ENCODE measurements around the gene USP7. TPM values are rescaled to one million over a fixed set of nuclear protein-coding genes. Genes with fewer than 3 reads are reported as not detected.
"Not testable (repeated sequence)": the region's sequence is repeated elsewhere in the genome, so short reads cannot be mapped to it uniquely, and the experiment has no call there.

The USP7 gene
- total RNA-seq, 1 donor from 2014 or later = 27.9 TPM

DNA sequence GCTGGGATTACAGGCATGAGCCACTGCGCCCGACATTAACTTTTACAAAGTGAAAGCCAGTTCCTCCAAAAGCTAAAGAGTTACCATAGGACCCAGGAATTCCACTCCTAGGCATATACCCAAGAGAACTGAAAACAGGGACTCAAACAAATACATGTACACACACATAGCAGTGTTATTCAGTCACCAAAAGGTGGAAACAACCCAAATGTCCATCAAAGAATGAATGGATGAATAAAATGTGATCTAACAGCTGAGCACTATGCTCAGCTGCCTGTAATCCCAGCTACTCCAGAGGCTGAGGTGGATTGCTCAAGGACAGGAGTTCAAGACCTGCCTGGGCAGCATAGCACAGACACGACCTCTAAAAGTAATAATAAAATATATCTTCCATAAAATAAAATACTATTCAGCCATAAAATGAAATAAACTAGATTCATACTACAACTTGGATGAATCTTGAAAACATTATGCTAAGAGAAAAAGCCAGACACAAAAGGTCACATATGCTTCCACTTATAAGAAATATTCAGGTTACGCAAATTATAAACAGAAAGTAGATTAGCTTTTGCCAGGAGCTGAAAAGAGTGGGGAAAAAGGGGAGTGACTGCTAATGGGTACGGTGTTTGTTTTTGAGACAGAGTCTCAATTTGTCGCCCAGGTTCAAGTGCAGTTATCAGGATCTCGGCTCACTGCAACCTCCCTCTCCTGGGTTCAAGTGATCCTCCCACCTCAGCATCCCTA, 9.3 kb upstream of the USP7 start:
- DNase-seq (ENCODE audit: low spot score) = no peak

DNA sequence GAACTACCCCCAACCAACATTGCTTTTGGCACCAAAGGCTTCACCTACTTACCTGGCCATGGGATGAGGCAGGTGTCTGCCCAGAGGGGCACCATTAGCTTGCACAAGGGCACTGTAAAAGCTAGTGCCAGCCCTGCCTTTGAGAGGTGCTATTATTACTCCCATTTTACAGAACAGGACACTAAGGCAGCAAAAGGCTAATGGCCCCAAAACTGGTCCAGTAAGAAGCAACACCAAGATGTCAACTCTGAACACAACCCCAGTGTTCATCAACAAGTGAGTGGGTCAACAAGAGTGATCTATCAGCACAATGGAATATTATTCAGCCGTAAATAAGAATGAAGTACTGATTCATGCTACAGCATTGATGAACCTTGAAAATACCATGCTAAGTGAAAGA, 7.7 kb upstream of the USP7 start:
- no peak for DNase-seq (ENCODE audit: low spot score)

GRCh38 chr16:8969202-8969897, 5.6 kb upstream of the USP7 start:
- not testable (repeated sequence) for DNase-seq (ENCODE audit: low spot score)

- DNase-seq (ENCODE audit: low spot score) = not testable (repeated sequence)
Measured at GRCh38 chr16:8968054-8968453, 4.3 kb upstream of the USP7 start.

GRCh38 chr16:8967132-8967821, 3.6 kb upstream of the USP7 start:
- peak; percentile 65 for DNase-seq (ENCODE audit: low spot score)

- no peak for DNase-seq (ENCODE audit: low spot score)
Measured at GRCh38 chr16:8966817-8967131, 3.1 kb upstream of the USP7 start.

- no peak for DNase-seq (ENCODE audit: low spot score)
Measured at GRCh38 chr16:8964462-8964861, 756 bp upstream of the USP7 start.

GRCh38 chr16:8963010-8963820, 491 bp downstream of the USP7 start:
- peak; percentile 20 for DNase-seq (ENCODE audit: low spot score)

GRCh38 chr16:8962393-8963009, 1.2 kb downstream of the USP7 start:
- no peak for DNase-seq (ENCODE audit: low spot score)

DNA sequence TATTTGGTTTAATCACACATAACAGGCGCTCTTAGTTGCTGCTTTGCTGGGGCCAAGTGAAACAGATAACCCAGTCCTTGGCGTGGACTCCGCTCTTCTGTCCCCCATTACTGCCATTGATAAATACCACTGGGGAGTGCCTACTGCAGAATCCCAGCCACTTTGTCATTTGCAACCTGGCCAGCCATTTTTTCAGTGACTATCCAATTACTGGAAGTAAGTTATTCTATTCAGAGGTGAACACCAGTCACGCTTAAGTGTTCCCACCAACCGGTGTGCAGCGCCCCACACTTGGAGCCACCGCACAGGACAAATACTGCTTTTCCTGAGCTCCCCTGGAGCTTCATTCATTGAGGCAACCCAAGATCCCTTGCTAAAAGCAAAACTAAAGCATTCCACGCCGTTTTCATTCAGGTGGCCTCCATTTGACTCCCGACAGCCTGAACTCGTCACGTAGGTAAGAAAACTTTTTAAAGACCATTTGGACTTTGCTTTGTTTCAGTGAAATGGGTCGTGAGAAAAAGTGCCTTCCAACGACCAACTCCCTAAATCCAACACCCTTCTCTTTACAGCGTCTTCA, 1.8 kb downstream of the USP7 start:
- no peak for DNase-seq (ENCODE audit: low spot score)

DNA sequence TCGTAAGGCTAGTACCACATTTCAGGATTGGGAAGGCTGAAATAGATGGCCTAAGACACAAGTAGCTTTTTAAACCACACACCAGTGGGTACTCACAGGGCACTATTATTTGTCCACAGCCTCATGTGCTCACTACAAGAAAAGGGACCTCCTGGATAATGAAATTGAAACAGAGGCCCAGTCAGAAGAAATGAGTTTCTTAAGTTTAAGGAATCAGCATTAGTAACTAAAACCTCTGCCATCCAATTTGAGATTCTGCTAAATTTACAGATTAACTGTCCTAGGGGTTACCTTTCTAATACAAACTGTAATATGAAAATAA, 3.0 kb downstream of the USP7 start:
- no peak for DNase-seq (ENCODE audit: low spot score)

- DNase-seq (ENCODE audit: low spot score) = peak; percentile 24
Measured at GRCh38 chr16:8959921-8960787, 3.6 kb downstream of the USP7 start.

DNA sequence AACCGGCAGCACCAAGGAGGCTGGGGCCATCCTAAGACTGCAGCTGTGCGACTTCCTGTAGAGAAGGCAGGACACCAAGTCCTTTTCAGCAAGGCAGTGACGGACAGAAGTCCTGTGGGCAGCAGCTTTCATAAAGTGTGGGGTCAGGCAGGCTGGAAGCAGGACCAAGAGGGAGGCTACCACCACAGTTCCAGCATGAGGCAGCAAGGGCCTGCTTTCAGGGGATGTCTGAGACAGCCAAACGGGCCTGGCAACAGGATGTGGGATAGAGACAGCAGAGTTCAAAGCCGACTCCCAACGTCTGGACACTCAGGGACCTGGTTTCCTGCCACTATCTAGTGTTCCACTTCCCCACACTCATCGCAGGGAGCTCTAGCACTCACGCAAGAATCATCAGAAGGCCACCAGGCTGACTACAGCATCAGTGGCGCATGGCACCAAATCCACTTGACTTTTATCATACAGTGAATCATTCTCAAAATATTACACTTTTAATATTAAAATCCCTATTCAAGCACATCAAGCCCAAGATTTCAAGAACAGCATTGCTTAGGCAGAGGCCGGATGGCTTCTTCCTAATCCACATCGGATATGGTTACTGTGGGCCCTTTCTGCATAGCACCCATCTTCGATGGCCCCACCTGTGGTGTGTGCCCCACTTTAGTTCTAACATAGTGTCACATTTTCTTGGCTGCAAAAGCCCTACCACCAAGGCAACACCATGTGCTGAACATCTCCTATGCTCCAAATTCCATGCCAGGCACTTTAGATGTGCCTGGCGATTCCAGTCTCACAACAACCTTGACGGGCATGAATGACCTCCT, 5.2 kb downstream of the USP7 start:
- DNase-seq (ENCODE audit: low spot score) = no peak

GRCh38 chr16:8957509-8958157, 6.1 kb downstream of the USP7 start:
- DNase-seq (ENCODE audit: low spot score) = no peak

GRCh38 chr16:8957063-8957397, 6.7 kb downstream of the USP7 start:
- DNase-seq (ENCODE audit: low spot score) = no peak

GRCh38 chr16:8956265-8957062, 7.2 kb downstream of the USP7 start:
- no peak for DNase-seq (ENCODE audit: low spot score)

DNA sequence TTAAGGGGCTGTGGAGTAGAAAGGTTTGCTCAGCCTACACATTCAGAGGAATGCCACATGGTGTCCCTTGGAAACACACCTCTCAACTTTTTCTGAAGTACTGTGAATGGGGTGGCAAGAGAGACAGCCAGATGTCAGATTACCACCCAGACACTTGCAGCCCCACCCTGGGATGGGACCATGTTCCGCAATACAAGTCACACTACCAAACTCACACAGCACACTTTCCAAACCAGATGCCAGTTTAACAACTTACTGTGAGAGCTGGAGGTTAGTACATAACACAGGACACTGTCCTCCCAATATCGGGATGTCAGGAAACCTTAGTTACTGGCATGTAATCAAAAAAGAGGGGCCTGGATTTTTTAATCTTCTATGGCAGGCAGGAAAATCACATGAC, 7.9 kb downstream of the USP7 start:
- DNase-seq (ENCODE audit: low spot score) = no peak

DNA sequence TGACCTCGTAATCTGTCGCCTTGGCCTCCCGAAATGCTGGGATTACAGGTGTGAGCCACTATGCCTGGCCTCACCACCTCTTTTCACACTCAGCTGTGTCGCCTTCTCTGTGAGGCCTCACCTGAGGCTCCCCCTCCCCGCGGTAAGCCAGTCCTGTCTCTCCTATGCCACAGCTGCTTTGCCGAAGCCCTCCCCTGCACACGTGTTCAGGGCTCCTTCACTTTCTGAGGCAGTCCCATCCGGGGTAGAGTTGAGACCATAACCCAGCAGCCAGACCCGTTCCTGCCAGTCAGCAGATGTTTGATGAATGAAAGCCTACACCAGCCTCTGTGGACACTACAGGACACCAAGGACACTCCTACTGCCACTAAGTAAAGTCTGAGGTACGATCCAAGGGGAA, 10.6 kb downstream of the USP7 start:
- no peak for DNase-seq (ENCODE audit: low spot score)
